H1 (cell line): Measurements from ENCODE around the gene ZNF106. TPM values are rescaled to one million over a fixed set of nuclear protein-coding genes. Genes with fewer than 3 reads are reported as not detected.

Experiments
- CTCF ChIA-PET: fragments of 300-600 bp; sonication (Branson Sonifier 250); formaldehyde crosslinking; loops from one replicate; lab custom pipeline; 2021; ENCODE audit not compliant: partially characterized antibody; lab: Charles Lee
- POLR2A ChIA-PET: fragments of 300-600 bp; sonication (Branson Sonifier 250); formaldehyde crosslinking; loops from one replicate; lab custom pipeline; 2021; ENCODE audit warnings: inconsistent platforms; ENCODE audit not compliant: partially characterized antibody; lab: Charles Lee
- DNase-seq, 2 experiments: peaks; one replicate each; pipeline versions ENCODE4 v3.0.0 to v3.0.0-alpha.2; 2010 to 2022; ENCODE audit warnings: low spot score in 2 of 2, low read depth in 1 of 2, mixed read lengths in 1 of 2
- FAIRE-seq: peaks from 2 replicates; lab custom pipeline; 2011; peaks lifted over from hg19 to GRCh38; lab: Jason Lieb, UNC
- H2AFZ ChIP-seq: 2 replicates; pipeline ENCODE4 v1.8.1; 2012; ENCODE audit warnings: low read length, inconsistent platforms
- H2AK5ac ChIP-seq: 2 replicates; pipeline ENCODE4 v1.6.1; 2013; ENCODE audit warnings: low read depth, low read length
- H2BK120ac ChIP-seq: replicated peaks from 2 replicates; pipeline ENCODE3; 2013; ENCODE audit warnings: low read depth, low read length, inconsistent platforms
- H2BK12ac ChIP-seq: 2 replicates; pipeline ENCODE4 v1.6.1; 2013; ENCODE audit warnings: low read depth, low read length
- H2BK15ac ChIP-seq: 2 replicates; pipeline ENCODE4 v1.6.1; 2013; ENCODE audit warnings: low read length
- H2BK20ac ChIP-seq: 2 replicates; pipeline ENCODE4 v1.6.1; 2013; ENCODE audit warnings: low read length
- H2BK5ac ChIP-seq: 2 replicates; pipeline ENCODE4 v1.6.1; 2013; ENCODE audit warnings: low read depth, low read length
- H3K14ac ChIP-seq: 2 replicates; pipeline ENCODE4 v1.6.1; 2013; ENCODE audit warnings: inconsistent platforms; ENCODE audit not compliant: insufficient read length
- H3K18ac ChIP-seq: 2 replicates; pipeline ENCODE4 v1.6.1; 2013; ENCODE audit warnings: low read length; ENCODE audit errors: extremely low read depth
- H3K23ac ChIP-seq: 2 replicates; pipeline ENCODE4 v1.6.1; 2013; ENCODE audit warnings: inconsistent platforms; ENCODE audit not compliant: insufficient read length
- H3K23me2 ChIP-seq: 2 replicates; pipeline ENCODE4 v1.6.1; 2013; ENCODE audit warnings: low read depth, low read length
- H3K27ac ChIP-seq: 2 replicates; pipeline ENCODE4 v1.6.1; 2011; ENCODE audit warnings: low read depth, low read length, inconsistent platforms
- H3K27me3 ChIP-seq, 4 experiments: replicated peaks in 1 of 4; 1 replicate in 1 of 4; 2 replicates in 3 of 4; pipeline versions ENCODE4 v1.6.1 to v1.8.1; 2011 to 2013; ENCODE audit warnings: low read length in 3 of 4, mild to moderate bottlenecking in 3 of 4, inconsistent platforms in 2 of 4, mixed read lengths in 2 of 4, moderate library complexity in 1 of 4; ENCODE audit not compliant: control insufficient read depth in 3 of 4, insufficient read depth in 3 of 4; ENCODE audit errors: extremely low read depth in 1 of 4
- H3K36me3 ChIP-seq, 4 experiments: 2 replicates each; pipeline versions ENCODE4 v1.6.1 to v1.8.1; 2011 to 2013; ENCODE audit warnings: mild to moderate bottlenecking in 4 of 4, low read length in 3 of 4, moderate library complexity in 2 of 4, control low read depth in 1 of 4, inconsistent platforms in 1 of 4; ENCODE audit not compliant: insufficient read depth in 4 of 4, control insufficient read depth in 2 of 4
- H3K4ac ChIP-seq: replicated peaks from 2 replicates; pipeline ENCODE3; 2013; ENCODE audit warnings: low read length, low read depth, mixed read lengths, inconsistent platforms; ENCODE audit not compliant: insufficient read length
- H3K4me1 ChIP-seq, 4 experiments: replicated peaks in 1 of 4; 1 replicate in 1 of 4; 2 replicates in 3 of 4; pipeline versions ENCODE4 v1.6.1 to v1.8.1; 2011 to 2013; ENCODE audit warnings: low read length in 3 of 4, inconsistent platforms in 2 of 4, mixed read lengths in 1 of 4; ENCODE audit not compliant: insufficient read depth in 4 of 4, control insufficient read depth in 3 of 4
- H3K4me2 ChIP-seq, 2 experiments: 2 replicates each; pipeline versions ENCODE4 v1.6.1 to v1.8.1; 2011 to 2013; ENCODE audit warnings: low read depth in 2 of 2, low read length in 2 of 2, control low read depth in 1 of 2, inconsistent platforms in 1 of 2, mild to moderate bottlenecking in 1 of 2; ENCODE audit not compliant: insufficient read depth in 1 of 2
- H3K4me3 ChIP-seq, 4 experiments: fragments of 200-600, 300-600 bp in 1 of 4; sonication (generic), shearing (Covaris generic), sonication (Bioruptor Twin) in 1 of 4; 2 replicates each; pipeline versions ENCODE4 v1.5.1 to v1.8.1; 2011 to 2016; ENCODE audit warnings: low read length in 4 of 4, low read depth in 3 of 4, control low read depth in 2 of 4, inconsistent platforms in 2 of 4, mild to moderate bottlenecking in 2 of 4, mixed read lengths in 1 of 4, moderate library complexity in 1 of 4; ENCODE audit not compliant: insufficient read depth in 2 of 4; ENCODE audit errors: extremely low read depth in 1 of 4
- H3K56ac ChIP-seq: replicated peaks from 2 replicates; pipeline ENCODE3; 2013; ENCODE audit warnings: low read depth, mild to moderate bottlenecking, mixed read lengths, low read length, inconsistent platforms; ENCODE audit not compliant: insufficient read length
- H3K79me1 ChIP-seq: 2 replicates; pipeline ENCODE4 v1.6.1; 2013; ENCODE audit warnings: low read depth, low read length, control low read depth
- H3K79me2 ChIP-seq, 2 experiments: 2 replicates each; pipeline versions ENCODE4 v1.6.1 to v1.8.1; 2012 to 2013; ENCODE audit warnings: low read length in 2 of 2, mild to moderate bottlenecking in 2 of 2, inconsistent platforms in 1 of 2; ENCODE audit not compliant: insufficient read depth in 2 of 2, control insufficient read depth in 1 of 2
- H3K9ac ChIP-seq, 4 experiments: replicated peaks in 1 of 4; 1 replicate in 1 of 4; 2 replicates in 3 of 4; pipeline versions ENCODE4 v1.6.1 to v1.8.1; 2011 to 2013; ENCODE audit warnings: low read depth in 3 of 4, low read length in 3 of 4, control low read depth in 2 of 4, mild to moderate bottlenecking in 2 of 4, moderate library complexity in 2 of 4, inconsistent platforms in 1 of 4; ENCODE audit errors: extremely low read depth in 1 of 4
- H3K9me3 ChIP-seq, 2 experiments: 2 replicates each; pipeline versions ENCODE4 v1.6.1 to v1.8.1; 2012 to 2013; ENCODE audit warnings: mild to moderate bottlenecking in 2 of 2, moderate library complexity in 2 of 2, control low read depth in 1 of 2, inconsistent platforms in 1 of 2, low read depth in 1 of 2, low read length in 1 of 2, mixed read lengths in 1 of 2; ENCODE audit not compliant: insufficient read depth in 2 of 2
- H4K20me1 ChIP-seq, 2 experiments: replicated peaks in 1 of 2; 2 replicates each; pipeline versions ENCODE3 to v1.8.1; 2011 to 2013; ENCODE audit warnings: inconsistent platforms in 2 of 2, low read length in 2 of 2, mild to moderate bottlenecking in 1 of 2; ENCODE audit not compliant: insufficient read depth in 2 of 2, control insufficient read depth in 1 of 2
- H4K5ac ChIP-seq: 2 replicates; pipeline ENCODE4 v1.6.1; 2013; ENCODE audit warnings: low read length, low read depth, mixed read lengths, inconsistent platforms; ENCODE audit not compliant: insufficient read length
- H4K8ac ChIP-seq: 2 replicates; pipeline ENCODE4 v1.8.0; 2013; ENCODE audit warnings: mild to moderate bottlenecking, moderate library complexity, low read length, inconsistent platforms; ENCODE audit not compliant: insufficient read depth; ENCODE audit errors: extremely low read depth
- H4K91ac ChIP-seq: replicated peaks from 2 replicates; pipeline ENCODE3; 2013; ENCODE audit warnings: low read length, mixed read lengths, inconsistent platforms; ENCODE audit not compliant: insufficient read length
- ASH2L ChIP-seq: fragments of 200-600, 300-600 bp; sonication (generic); IDR thresholded peaks from one replicate; pipeline ENCODE4 v1.7.1; 2017; ENCODE audit warnings: low read length
- CREB1 ChIP-seq: IDR thresholded peaks from 2 replicates; pipeline ENCODE4 v1.6.1; 2012; ENCODE audit warnings: inconsistent platforms
- GABPA ChIP-seq: IDR thresholded peaks from 2 replicates; pipeline ENCODE4 v1.6.1; 2011; ENCODE audit warnings: mild to moderate bottlenecking, low read length, moderate library complexity, borderline replicate concordance; ENCODE audit not compliant: insufficient read depth
- JUN ChIP-seq: IDR thresholded peaks from 2 replicates; pipeline ENCODE4 v1.6.1; 2011; ENCODE audit warnings: low read depth, mild to moderate bottlenecking, improper control_type of control experiment, low read length
- NRF1 ChIP-seq: IDR thresholded peaks from 2 replicates; pipeline ENCODE4 v1.6.1; 2011; ENCODE audit warnings: mild to moderate bottlenecking, low read depth, low read length, improper control_type of control experiment
- WGBS, 2 experiments: shearing (Covaris generic) in 1 of 2; methylation state at CpG; one replicate each; pipeline versions ENCODE4 v1.1.6 to v1.1.7; 2013 to 2015; ENCODE audit warnings: low lambda C conversion rate in 2 of 2, mixed read lengths in 2 of 2, inconsistent platforms in 1 of 2, low coverage in 1 of 2, missing lambda C conversion rate in 1 of 2; ENCODE audit not compliant: insufficient replicate concordance in 2 of 2, insufficient coverage in 1 of 2, insufficient read length in 1 of 2; ENCODE audit errors: extremely low coverage in 1 of 2, missing lambda C conversion rate in 1 of 2; 5-methylcytosine and 5-hydroxymethylcytosine counted together
- polyA plus RNA-seq, 7 experiments: library from polyadenylated mRNA; depleted of rRNA in 3 of 7; stranded (reverse) in 5 of 7; unstranded in 2 of 7; fragments of >200 nt in 5 of 7; fragments of 200-250 nt in 2 of 7; gene quantifications; 1 replicate in 5 of 7; 2 replicates in 1 of 7; 4 replicates in 1 of 7; pipeline versions ENCODE4 v1.2.1 to v1.2.3, GENCODE V29; 2011 to 2013; ENCODE audit warnings: missing spikeins in 2 of 7, mixed read lengths in 2 of 7
- total RNA-seq: library from RNA; stranded (reverse); fragmentation: NEBNext Ultra II Directional; extraction: Animal tissue kit (Norgen Biotek cat#: 25700); gene quantifications from 2 replicates; pipeline ENCODE4 v1.2.1, GENCODE V29; 2021
- TF ChIP-seq, protein P1 (sequence below): IDR thresholded peaks from 2 replicates; pipeline ENCODE4 v1.6.1; 2012; ENCODE audit warnings: low read length, inconsistent platforms

The ZNF106 gene
- total and polyA plus RNA-seq, 2 of the 8 experiments (the other 6 are each of a cell fraction or from before 2014, with no cell fraction given) = 18.2 to 62.0 TPM

DNA sequence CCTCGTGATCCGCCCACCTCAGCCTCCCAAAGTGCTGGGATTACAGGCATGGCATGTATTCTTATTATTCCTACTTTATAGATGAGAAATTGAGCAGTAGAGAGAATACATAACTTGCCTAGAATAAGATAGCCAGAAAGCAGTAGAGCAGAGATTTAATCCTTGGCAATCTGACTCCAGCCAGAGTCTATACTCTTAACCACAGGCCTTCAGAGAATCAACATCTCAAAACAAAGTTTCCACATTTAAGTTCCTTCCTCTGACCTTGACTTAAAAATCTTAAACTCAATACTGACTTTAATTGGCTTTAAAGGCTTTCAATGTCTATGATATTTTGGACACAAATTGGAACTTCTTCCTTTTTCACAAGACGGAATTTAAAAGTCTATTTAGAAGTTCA, 37.1 kb downstream of the ZNF106 start:
- Histone ChIP-seq H2BK15ac (no peak overlapping the region), H3K4me2 (no peak overlapping the region), H2AK5ac (no peak overlapping the region), H2BK5ac (no peak overlapping the region), H4K91ac (no peak overlapping the region), H4K8ac (no peak overlapping the region), H3K27ac (no peak overlapping the region), H3K79me2 (no peaks in the 10 kb centered on the region), H2BK20ac (no peak overlapping the region), H3K36me3 (peaks cover 3 to 19% (median 14%) of the 10 kb centered on the region in 4 experiments; a peak in 6 of 8 replicates), H4K20me1 (no peaks in the 10 kb centered on the region), H3K79me1 (no peaks in the 10 kb centered on the region), H2BK12ac (no peak overlapping the region), H3K14ac (no peak overlapping the region), H3K23ac (no peak overlapping the region), H3K9me3 (no peaks in the 10 kb centered on the region), H2BK120ac (no peak overlapping the region), H3K23me2 (no peaks in the 10 kb centered on the region), H2AFZ (no peak overlapping the region), H3K18ac (no peak overlapping the region), H3K56ac (no peak overlapping the region), H3K4me3 (no peak overlapping the region), H3K9ac (no peak overlapping the region), H3K27me3 (no peaks in the 10 kb centered on the region), H3K4me1 (peaks cover 0 to 8% (median 3%) of the 10 kb centered on the region in 4 experiments; a peak in 4 of 7 replicates), H4K5ac (no peak overlapping the region), H3K4ac (no peak overlapping the region)
- TF ChIP-seq CREB1 (no peak), ASH2L (no peak), GABPA (no peak), JUN (no peak), NRF1 (no peak)
- TF ChIP-seq, protein P1, sequence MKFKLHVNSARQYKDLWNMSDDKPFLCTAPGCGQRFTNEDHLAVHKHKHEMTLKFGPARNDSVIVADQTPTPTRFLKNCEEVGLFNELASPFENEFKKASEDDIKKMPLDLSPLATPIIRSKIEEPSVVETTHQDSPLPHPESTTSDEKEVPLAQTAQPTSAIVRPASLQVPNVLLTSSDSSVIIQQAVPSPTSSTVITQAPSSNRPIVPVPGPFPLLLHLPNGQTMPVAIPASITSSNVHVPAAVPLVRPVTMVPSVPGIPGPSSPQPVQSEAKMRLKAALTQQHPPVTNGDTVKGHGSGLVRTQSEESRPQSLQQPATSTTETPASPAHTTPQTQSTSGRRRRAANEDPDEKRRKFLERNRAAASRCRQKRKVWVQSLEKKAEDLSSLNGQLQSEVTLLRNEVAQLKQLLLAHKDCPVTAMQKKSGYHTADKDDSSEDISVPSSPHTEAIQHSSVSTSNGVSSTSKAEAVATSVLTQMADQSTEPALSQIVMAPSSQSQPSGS = no peak
- FAIRE-seq (no peak), DNase-seq (no peak)
- 90% methylated on average over 3 of the region's 3 CpGs; no CpG with 5 or more reads in 1 of the 2 experiments for WGBS, 2 experiments
- ChIA-PET POLR2A (interaction anchor here (0.9 kb wide), 1 partner anchor 8 kb away, joined by 3 read pairs; no protein-coding TSS in a partner anchor), CTCF (no interaction called here)
